ENCODE results near the gene HBS1L. TPM values are rescaled to one million over a fixed set of nuclear protein-coding genes. Genes with fewer than 3 reads are reported as not detected.
A peak's percentile ranks its signal among the peaks of the same experiment; 100 is the strongest.

HBS1L gene
- total and polyA plus RNA-seq, 9 of the 15 experiments (the other 6 are each of a cell fraction or from before 2014, with no cell fraction given), result 101 to 199 (median 145) TPM

DNA sequence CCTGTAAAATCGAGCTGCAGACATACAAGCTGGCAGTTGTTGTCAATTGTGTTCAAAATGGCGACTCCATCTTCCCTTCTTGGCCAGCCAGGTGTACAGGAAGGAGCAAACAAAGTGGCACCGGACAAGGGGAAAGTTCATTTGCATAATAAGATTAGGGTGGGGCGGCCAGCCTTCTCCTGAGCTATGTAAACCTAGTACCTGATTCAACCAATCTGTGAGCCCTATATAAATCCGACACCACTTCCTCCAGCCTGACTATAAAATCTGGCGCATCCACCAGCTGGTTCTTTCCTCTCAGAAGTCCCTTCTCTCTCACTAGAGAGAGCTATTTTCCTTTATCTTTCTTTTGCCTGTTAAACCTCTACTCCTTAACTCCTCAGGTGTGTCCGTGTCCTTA lies 8.1 kb upstream of the HBS1L start (continued):
- TF ChIP-seq PHF21A (IDR thresholded peaks at IDR 0.05; ENCODE audit: borderline replicate concordance, low read depth) (peak; percentile 26; the same call in 1 of the 2 replicates), PRMT5 (CRISPR knock-in tag; IDR thresholded peaks at IDR 0.05) (no peak), YY1 (IDR thresholded peaks at IDR 0.05; ENCODE audit: borderline replicate concordance in 1 of 3, control insufficient read depth in 1 of 3, extremely low read depth in 1 of 3, insufficient read depth in 3 of 3, insufficient read length in 1 of 3, insufficient replicate concordance in 2 of 3, low read depth in 1 of 3, low read length in 2 of 3) (peak in 1 of 3 experiments; percentile 65), NRF1 (conservative IDR thresholded peaks at IDR 0.05 in 1 of 2, IDR thresholded peaks at IDR 0.05 in 1 of 2) (0 out of 4 replicates have a peak, but pooled peaks of 1 of the 2 experiments have one; percentile 13), KDM1A (IDR thresholded peaks at IDR 0.05) (peak; percentile 84 to 85), RCOR1 (IDR thresholded peaks at IDR 0.05; ENCODE audit: borderline replicate concordance in 1 of 2, low read depth in 2 of 2, low read length in 2 of 2) (peak; percentile 60 to 70; a peak in 3 of 4 replicates), HDAC1 (IDR thresholded peaks at IDR 0.05) (peak in 1 of 2 experiments; percentile 62; a peak in 2 of 4 replicates), ZNF384 (IDR thresholded peaks at IDR 0.05; ENCODE audit: low read depth, low read length) (peak; percentile 11; the same call in 1 of the 2 replicates), ZEB2 (IDR thresholded peaks at IDR 0.05) (peak; percentile 63; the same call in 1 of the 2 replicates), ZNF282 (CRISPR knock-in tag; IDR thresholded peaks at IDR 0.05) (no peak), RAD21 (CRISPR knock-in tag; conservative IDR thresholded peaks at IDR 0.05 in 1 of 2, IDR thresholded peaks at IDR 0.05 in 1 of 2) (peak; percentile 67 to 77), XRCC3 (IDR thresholded peaks at IDR 0.05) (no peak)
- TF ChIP-seq, protein P1, sequence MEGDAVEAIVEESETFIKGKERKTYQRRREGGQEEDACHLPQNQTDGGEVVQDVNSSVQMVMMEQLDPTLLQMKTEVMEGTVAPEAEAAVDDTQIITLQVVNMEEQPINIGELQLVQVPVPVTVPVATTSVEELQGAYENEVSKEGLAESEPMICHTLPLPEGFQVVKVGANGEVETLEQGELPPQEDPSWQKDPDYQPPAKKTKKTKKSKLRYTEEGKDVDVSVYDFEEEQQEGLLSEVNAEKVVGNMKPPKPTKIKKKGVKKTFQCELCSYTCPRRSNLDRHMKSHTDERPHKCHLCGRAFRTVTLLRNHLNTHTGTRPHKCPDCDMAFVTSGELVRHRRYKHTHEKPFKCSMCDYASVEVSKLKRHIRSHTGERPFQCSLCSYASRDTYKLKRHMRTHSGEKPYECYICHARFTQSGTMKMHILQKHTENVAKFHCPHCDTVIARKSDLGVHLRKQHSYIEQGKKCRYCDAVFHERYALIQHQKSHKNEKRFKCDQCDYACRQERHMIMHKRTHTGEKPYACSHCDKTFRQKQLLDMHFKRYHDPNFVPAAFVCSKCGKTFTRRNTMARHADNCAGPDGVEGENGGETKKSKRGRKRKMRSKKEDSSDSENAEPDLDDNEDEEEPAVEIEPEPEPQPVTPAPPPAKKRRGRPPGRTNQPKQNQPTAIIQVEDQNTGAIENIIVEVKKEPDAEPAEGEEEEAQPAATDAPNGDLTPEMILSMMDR (IDR thresholded peaks at IDR 0.05 in 2 of 3, conservative IDR thresholded peaks at IDR 0.05 in 1 of 3; ENCODE audit: insufficient read depth in 2 of 3, low read depth in 1 of 3, low read length in 3 of 3), result peak; percentile 33 to 58 (median 36); a peak in 3 of 6 replicates
- TF ChIP-seq, protein P2, sequence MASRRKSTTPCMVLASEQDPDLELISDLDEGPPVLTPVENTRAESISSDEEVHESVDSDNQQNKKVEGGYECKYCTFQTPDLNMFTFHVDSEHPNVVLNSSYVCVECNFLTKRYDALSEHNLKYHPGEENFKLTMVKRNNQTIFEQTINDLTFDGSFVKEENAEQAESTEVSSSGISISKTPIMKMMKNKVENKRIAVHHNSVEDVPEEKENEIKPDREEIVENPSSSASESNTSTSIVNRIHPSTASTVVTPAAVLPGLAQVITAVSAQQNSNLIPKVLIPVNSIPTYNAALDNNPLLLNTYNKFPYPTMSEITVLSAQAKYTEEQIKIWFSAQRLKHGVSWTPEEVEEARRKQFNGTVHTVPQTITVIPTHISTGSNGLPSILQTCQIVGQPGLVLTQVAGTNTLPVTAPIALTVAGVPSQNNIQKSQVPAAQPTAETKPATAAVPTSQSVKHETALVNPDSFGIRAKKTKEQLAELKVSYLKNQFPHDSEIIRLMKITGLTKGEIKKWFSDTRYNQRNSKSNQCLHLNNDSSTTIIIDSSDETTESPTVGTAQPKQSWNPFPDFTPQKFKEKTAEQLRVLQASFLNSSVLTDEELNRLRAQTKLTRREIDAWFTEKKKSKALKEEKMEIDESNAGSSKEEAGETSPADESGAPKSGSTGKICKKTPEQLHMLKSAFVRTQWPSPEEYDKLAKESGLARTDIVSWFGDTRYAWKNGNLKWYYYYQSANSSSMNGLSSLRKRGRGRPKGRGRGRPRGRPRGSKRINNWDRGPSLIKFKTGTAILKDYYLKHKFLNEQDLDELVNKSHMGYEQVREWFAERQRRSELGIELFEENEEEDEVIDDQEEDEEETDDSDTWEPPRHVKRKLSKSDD (conservative IDR thresholded peaks at IDR 0.05; ENCODE audit: low read length), result no peak
- TF ChIP-seq, protein P3, sequence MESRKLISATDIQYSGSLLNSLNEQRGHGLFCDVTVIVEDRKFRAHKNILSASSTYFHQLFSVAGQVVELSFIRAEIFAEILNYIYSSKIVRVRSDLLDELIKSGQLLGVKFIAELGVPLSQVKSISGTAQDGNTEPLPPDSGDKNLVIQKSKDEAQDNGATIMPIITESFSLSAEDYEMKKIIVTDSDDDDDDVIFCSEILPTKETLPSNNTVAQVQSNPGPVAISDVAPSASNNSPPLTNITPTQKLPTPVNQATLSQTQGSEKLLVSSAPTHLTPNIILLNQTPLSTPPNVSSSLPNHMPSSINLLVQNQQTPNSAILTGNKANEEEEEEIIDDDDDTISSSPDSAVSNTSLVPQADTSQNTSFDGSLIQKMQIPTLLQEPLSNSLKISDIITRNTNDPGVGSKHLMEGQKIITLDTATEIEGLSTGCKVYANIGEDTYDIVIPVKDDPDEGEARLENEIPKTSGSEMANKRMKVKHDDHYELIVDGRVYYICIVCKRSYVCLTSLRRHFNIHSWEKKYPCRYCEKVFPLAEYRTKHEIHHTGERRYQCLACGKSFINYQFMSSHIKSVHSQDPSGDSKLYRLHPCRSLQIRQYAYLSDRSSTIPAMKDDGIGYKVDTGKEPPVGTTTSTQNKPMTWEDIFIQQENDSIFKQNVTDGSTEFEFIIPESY (CRISPR knock-in tag; IDR thresholded peaks at IDR 0.05), result peak; percentile 98
- TF ChIP-seq, protein P4, sequence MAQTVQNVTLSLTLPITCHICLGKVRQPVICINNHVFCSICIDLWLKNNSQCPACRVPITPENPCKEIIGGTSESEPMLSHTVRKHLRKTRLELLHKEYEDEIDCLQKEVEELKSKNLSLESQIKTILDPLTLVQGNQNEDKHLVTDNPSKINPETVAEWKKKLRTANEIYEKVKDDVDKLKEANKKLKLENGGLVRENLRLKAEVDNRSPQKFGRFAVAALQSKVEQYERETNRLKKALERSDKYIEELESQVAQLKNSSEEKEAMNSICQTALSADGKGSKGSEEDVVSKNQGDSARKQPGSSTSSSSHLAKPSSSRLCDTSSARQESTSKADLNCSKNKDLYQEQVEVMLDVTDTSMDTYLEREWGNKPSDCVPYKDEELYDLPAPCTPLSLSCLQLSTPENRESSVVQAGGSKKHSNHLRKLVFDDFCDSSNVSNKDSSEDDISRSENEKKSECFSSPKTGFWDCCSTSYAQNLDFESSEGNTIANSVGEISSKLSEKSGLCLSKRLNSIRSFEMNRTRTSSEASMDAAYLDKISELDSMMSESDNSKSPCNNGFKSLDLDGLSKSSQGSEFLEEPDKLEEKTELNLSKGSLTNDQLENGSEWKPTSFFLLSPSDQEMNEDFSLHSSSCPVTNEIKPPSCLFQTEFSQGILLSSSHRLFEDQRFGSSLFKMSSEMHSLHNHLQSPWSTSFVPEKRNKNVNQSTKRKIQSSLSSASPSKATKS (CRISPR knock-in tag; IDR thresholded peaks at IDR 0.05), result no peak
- TF ChIP-seq, protein P5, sequence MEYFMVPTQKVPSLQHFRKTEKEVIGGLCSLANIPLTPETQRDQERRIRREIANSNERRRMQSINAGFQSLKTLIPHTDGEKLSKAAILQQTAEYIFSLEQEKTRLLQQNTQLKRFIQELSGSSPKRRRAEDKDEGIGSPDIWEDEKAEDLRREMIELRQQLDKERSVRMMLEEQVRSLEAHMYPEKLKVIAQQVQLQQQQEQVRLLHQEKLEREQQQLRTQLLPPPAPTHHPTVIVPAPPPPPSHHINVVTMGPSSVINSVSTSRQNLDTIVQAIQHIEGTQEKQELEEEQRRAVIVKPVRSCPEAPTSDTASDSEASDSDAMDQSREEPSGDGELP (CRISPR knock-in tag; IDR thresholded peaks at IDR 0.05; ENCODE audit: borderline replicate concordance), result peak; percentile 65
